ENCODE data around the gene IDUA. TPM values are rescaled to one million over a fixed set of nuclear protein-coding genes. Genes with fewer than 3 reads are reported as not detected.

IDUA gene
- total and polyA plus RNA-seq, 2 of the 4 experiments (the other 2 are of a cell fraction) = 0.72 to 12.5 TPM

- Histone ChIP-seq H2BK5ac (ENCODE audit: low read depth, low read length, poor library complexity, severe bottlenecking) (no peak overlapping the region), H3K18ac (ENCODE audit: low read depth, low read length) (peak overlapping the region; percentile 67; the same call in 1 of the 2 replicates), H3K14ac (replicated peaks; ENCODE audit: low read depth, low read length) (no peak overlapping the region), H2BK20ac (ENCODE audit: low read depth, low read length) (no peak overlapping the region), H3K27me3 (ENCODE audit: control insufficient read depth, insufficient read depth, low read length) (peaks cover 25% of the 10 kb centered on the region), H3K79me1 (ENCODE audit: low read depth in 1 of 2, low read length in 2 of 2) (peaks cover 0 to 4% of the 10 kb centered on the region in 2 experiments; a peak in 1 of 4 replicates), H3K9ac (ENCODE audit: low read depth, low read length) (peak overlapping the region; percentile 73), H3K4ac (ENCODE audit: low read depth, low read length) (peak overlapping the region; percentile 87), H4K91ac (ENCODE audit: insufficient read depth, low read depth, low read length) (peak overlapping the region; percentile 47; the same call in 1 of the 2 replicates), H3K4me1 (ENCODE audit: control insufficient read depth, insufficient read depth, low read length) (peaks cover 13% of the 10 kb centered on the region), H4K5ac (ENCODE audit: low read depth, low read length) (peak overlapping the region; percentile 16), H3K9me1 (ENCODE audit: insufficient read depth, low read length) (peaks cover 4% of the 10 kb centered on the region; the same call in 1 of the 2 replicates), H2AK9ac (replicated peaks; ENCODE audit: low read depth, low read length, poor library complexity) (peak overlapping the region; percentile 91), H3K4me3 (ENCODE audit: insufficient read depth, low read depth, low read length) (peak overlapping the region; percentile 87), H3K27ac (ENCODE audit: insufficient read depth, low read length) (peak overlapping the region; percentile 22; the same call in 1 of the 2 replicates), H2AK5ac (ENCODE audit: low read depth, low read length) (no peak overlapping the region), H2BK120ac (ENCODE audit: low read depth, low read length) (peak overlapping the region; percentile 60), H4K20me1 (ENCODE audit: insufficient read depth, low read length) (peaks cover 15% of the 10 kb centered on the region), H3K36me3 (ENCODE audit: control insufficient read depth, insufficient read depth, low read length) (peaks cover 5% of the 10 kb centered on the region; the same call in 1 of the 2 replicates), H2AFZ (replicated peaks; ENCODE audit: low read length, poor library complexity) (peak overlapping the region; percentile 97), H3K4me2 (ENCODE audit: low read depth, low read length) (peak overlapping the region; percentile 99), H3K9me3 (ENCODE audit: control insufficient read depth, insufficient read depth, low read length) (peaks cover 3% of the 10 kb centered on the region), H4K8ac (ENCODE audit: low read depth in 2 of 2, low read length in 2 of 2) (peak overlapping the region; percentile 15 to 86; a peak in 2 of 4 replicates), H2BK15ac (ENCODE audit: low read depth, low read length) (no peak overlapping the region), H3K23ac (ENCODE audit: low read depth, low read length) (no peak overlapping the region), H3K56ac (ENCODE audit: extremely low read depth, insufficient read depth, low read length) (no peak overlapping the region)
- CTCF ChIA-PET = no interaction called here
- peak; percentile 68 for TF ChIP-seq RCOR1 (IDR thresholded peaks at IDR 0.05; ENCODE audit: insufficient replicate concordance, low read length)
- peak; percentile 60; the same call in 1 of the 2 replicates for TF ChIP-seq MAZ (IDR thresholded peaks at IDR 0.05; ENCODE audit: borderline replicate concordance, low read depth, low read length)
- peak; percentile 22; the same call in 1 of the 2 replicates for TF ChIP-seq RAD21 (IDR thresholded peaks at IDR 0.05; ENCODE audit: low read length)
- TF ChIP-seq, protein P1, sequence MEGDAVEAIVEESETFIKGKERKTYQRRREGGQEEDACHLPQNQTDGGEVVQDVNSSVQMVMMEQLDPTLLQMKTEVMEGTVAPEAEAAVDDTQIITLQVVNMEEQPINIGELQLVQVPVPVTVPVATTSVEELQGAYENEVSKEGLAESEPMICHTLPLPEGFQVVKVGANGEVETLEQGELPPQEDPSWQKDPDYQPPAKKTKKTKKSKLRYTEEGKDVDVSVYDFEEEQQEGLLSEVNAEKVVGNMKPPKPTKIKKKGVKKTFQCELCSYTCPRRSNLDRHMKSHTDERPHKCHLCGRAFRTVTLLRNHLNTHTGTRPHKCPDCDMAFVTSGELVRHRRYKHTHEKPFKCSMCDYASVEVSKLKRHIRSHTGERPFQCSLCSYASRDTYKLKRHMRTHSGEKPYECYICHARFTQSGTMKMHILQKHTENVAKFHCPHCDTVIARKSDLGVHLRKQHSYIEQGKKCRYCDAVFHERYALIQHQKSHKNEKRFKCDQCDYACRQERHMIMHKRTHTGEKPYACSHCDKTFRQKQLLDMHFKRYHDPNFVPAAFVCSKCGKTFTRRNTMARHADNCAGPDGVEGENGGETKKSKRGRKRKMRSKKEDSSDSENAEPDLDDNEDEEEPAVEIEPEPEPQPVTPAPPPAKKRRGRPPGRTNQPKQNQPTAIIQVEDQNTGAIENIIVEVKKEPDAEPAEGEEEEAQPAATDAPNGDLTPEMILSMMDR (conservative IDR thresholded peaks at IDR 0.05; ENCODE audit: low read depth, low read length) = peak; percentile 33
- no peak for TF ChIP-seq CHD1 (IDR thresholded peaks at IDR 0.05; ENCODE audit: low read depth, low read length)
- POLR2A ChIA-PET (ENCODE audit: unreplicated experiment) = no interaction called here
- in situ Hi-C loops (cut with MboI; ENCODE audit: low sequenced_read_pairs) = no loop called here
- no TSS peak for BruUV-seq (replicated peaks)
- intact Hi-C loops (cut with micrococcal nuclease) = loop anchor here (5.0 kb wide), 2 partner anchors 123 to 338 kb away; partner anchors contain the start of gene UVSSA
- peak; percentile 63 for ATAC-seq (ENCODE audit: low read depth)
- WGBS, 2 experiments (ENCODE audit: extremely low coverage in 2 of 2, insufficient read length in 1 of 2) = 0% methylated on average over 22 of the region's 109 CpGs; no CpG with 5 or more reads in 1 of the 2 experiments
- DNase-seq = peak; percentile 36
- dilution Hi-C loops (cut with HindIII; ENCODE audit: low sequenced_read_pairs, unreplicated experiment) = no loop called here
These were observed 22.9 kb downstream of the IDUA start for GRCh38 chr4:1009542-1010394.
